Measurements from ENCODE around the gene CES3. TPM values are rescaled to one million over a fixed set of nuclear protein-coding genes. Genes with fewer than 3 reads are reported as not detected.
"Not testable (repeated sequence)": the region's sequence is repeated elsewhere in the genome, so short reads cannot be mapped to it uniquely, and the experiment has no call there.

Gene CES3
- total RNA-seq, 1 experiment from 2014 or later, result 3.7 TPM

- no peaks in the 10 kb centered on the region for H3K79me1 ChIP-seq (ENCODE audit: insufficient read depth, low read depth, low read length, poor library complexity, severe bottlenecking)
- Mint-ChIP-seq H3K27ac (no peak overlapping the region), H3K4me3 (no peak overlapping the region)
Measured at GRCh38 chr16:66944054-66944441, 17.0 kb upstream of the CES3 start.

GRCh38 chr16:66944971-66945370 is 16.1 kb upstream of the CES3 start:
- peaks cover 14% of the 10 kb centered on the region; the same call in 1 of the 2 replicates for H3K27me3 ChIP-seq (ENCODE audit: insufficient read depth, low read length)
- not testable (repeated sequence) for H3K9me3 ChIP-seq (ENCODE audit: control insufficient read depth, low read depth, low read length); H3K9ac ChIP-seq (ENCODE audit: extremely low read depth, insufficient read length, low read length); H3K9me3 Mint-ChIP-seq; H3K79me1 ChIP-seq (ENCODE audit: insufficient read depth, low read depth, low read length, poor library complexity, severe bottlenecking); H4K91ac ChIP-seq (ENCODE audit: insufficient read length, low read depth, low read length); H3K27ac ChIP-seq (ENCODE audit: insufficient read length, low read depth, low read length); H2BK15ac ChIP-seq (ENCODE audit: low read depth, low read length); H3K18ac ChIP-seq (ENCODE audit: insufficient read length, low read depth, low read length); H2BK12ac ChIP-seq (ENCODE audit: insufficient read length, low read depth, low read length); H3K27me3 Mint-ChIP-seq (ENCODE audit: low read depth); H3K4me1 ChIP-seq (ENCODE audit: insufficient read depth, low read length); H2BK120ac ChIP-seq (ENCODE audit: low read depth, low read length, poor library complexity, severe bottlenecking); H3T11ph ChIP-seq (ENCODE audit: low read length); H2BK20ac ChIP-seq (ENCODE audit: low read depth, low read length, poor library complexity, severe bottlenecking); H3K4me2 ChIP-seq (ENCODE audit: insufficient read depth, insufficient read length, low read length); H2BK5ac ChIP-seq (ENCODE audit: insufficient read length, low read length); H3K23ac ChIP-seq (ENCODE audit: insufficient read length, low read depth, low read length); H2AFZ ChIP-seq (ENCODE audit: low read length); H2AK5ac ChIP-seq (ENCODE audit: insufficient read length, low read length); H3K14ac ChIP-seq (ENCODE audit: insufficient read depth, low read length); H3K79me2 ChIP-seq (ENCODE audit: insufficient read depth, low read length); H4K8ac ChIP-seq (replicated peaks; ENCODE audit: insufficient read length, low read depth, low read length); H4K5ac ChIP-seq (ENCODE audit: insufficient read length, low read depth, low read length); H3K23me2 ChIP-seq (ENCODE audit: insufficient read length, low read depth, low read length, poor library complexity, severe bottlenecking); H3K4me1 Mint-ChIP-seq; H4K20me1 ChIP-seq (ENCODE audit: control insufficient read depth, insufficient read depth, insufficient read length); H3K56ac ChIP-seq (ENCODE audit: insufficient read length, low read depth, low read length); H3K4me3 Mint-ChIP-seq; H3K4ac ChIP-seq (ENCODE audit: low read depth, low read length); H3K27ac Mint-ChIP-seq; DNase-seq
- H3K36me3 Mint-ChIP-seq (ENCODE audit: insufficient read depth in 1 of 3, low read depth in 3 of 3), result peaks cover 7 to 29% (median 28%) of the 10 kb centered on the region in 3 experiments; a peak in 6 of 7 replicates
- WGBS (ENCODE audit: extremely low coverage, insufficient read length, low lambda C conversion rate), result no CpG with 5 or more reads among the region's 9 CpGs

More at GRCh38 chr16:66944054-66944441, 17.0 kb upstream of the CES3 start:
- no peak overlapping the region for H3K4ac ChIP-seq (ENCODE audit: low read depth, low read length)
- no peak for DNase-seq
- H3K27ac ChIP-seq (ENCODE audit: insufficient read length, low read depth, low read length), result no peak overlapping the region
- peaks cover 7% of the 10 kb centered on the region; the same call in 1 of the 2 replicates for H3K27me3 ChIP-seq (ENCODE audit: insufficient read depth, low read length)
- H3K4me2 ChIP-seq (ENCODE audit: insufficient read depth, insufficient read length, low read length), result no peak overlapping the region
- H3K4me1 ChIP-seq (ENCODE audit: insufficient read depth, low read length), result no peaks in the 10 kb centered on the region
- H4K5ac ChIP-seq (ENCODE audit: insufficient read length, low read depth, low read length), result no peak overlapping the region
- no peaks in the 10 kb centered on the region for H3K79me2 ChIP-seq (ENCODE audit: insufficient read depth, low read length)
- no peak overlapping the region for H3K23ac ChIP-seq (ENCODE audit: insufficient read length, low read depth, low read length)
- H3K9me3 ChIP-seq (ENCODE audit: control insufficient read depth, low read depth, low read length), result no peaks in the 10 kb centered on the region
- no peak overlapping the region for H2AFZ ChIP-seq (ENCODE audit: low read length)
- no peak overlapping the region for H3K18ac ChIP-seq (ENCODE audit: insufficient read length, low read depth, low read length)
- H2BK20ac ChIP-seq (ENCODE audit: low read depth, low read length, poor library complexity, severe bottlenecking), result no peak overlapping the region
- no peaks in the 10 kb centered on the region for H4K20me1 ChIP-seq (ENCODE audit: control insufficient read depth, insufficient read depth, insufficient read length)
- no peak overlapping the region for H2BK15ac ChIP-seq (ENCODE audit: low read depth, low read length)
- H3K14ac ChIP-seq (ENCODE audit: insufficient read depth, low read length), result no peak overlapping the region
- no peak overlapping the region for H2BK5ac ChIP-seq (ENCODE audit: insufficient read length, low read length)
- no peak overlapping the region for H4K8ac ChIP-seq (replicated peaks; ENCODE audit: insufficient read length, low read depth, low read length)
- Mint-ChIP-seq H3K36me3 (ENCODE audit: insufficient read depth in 1 of 3, low read depth in 3 of 3) (peaks cover 10 to 34% (median 34%) of the 10 kb centered on the region in 3 experiments; a peak in 6 of 7 replicates), H3K4me1 (peaks cover 2 to 4% of the 10 kb centered on the region in 2 experiments; a peak in 2 of 4 replicates), H3K9me3 (no peaks in the 10 kb centered on the region), H3K27me3 (ENCODE audit: low read depth) (peaks cover 1% of the 10 kb centered on the region)
- no CpG with 5 or more reads among the region's 5 CpGs for WGBS (ENCODE audit: extremely low coverage, insufficient read length, low lambda C conversion rate)
- no peak overlapping the region for H2BK120ac ChIP-seq (ENCODE audit: low read depth, low read length, poor library complexity, severe bottlenecking)
- no peak overlapping the region for H3T11ph ChIP-seq (ENCODE audit: low read length)
- no peak overlapping the region for H4K91ac ChIP-seq (ENCODE audit: insufficient read length, low read depth, low read length)
- TF ChIP-seq CTCF (conservative IDR thresholded peaks at IDR 0.05), result no peak
- H3K56ac ChIP-seq (ENCODE audit: insufficient read length, low read depth, low read length), result no peak overlapping the region
- H2BK12ac ChIP-seq (ENCODE audit: insufficient read length, low read depth, low read length), result no peak overlapping the region
- H3K9ac ChIP-seq (ENCODE audit: extremely low read depth, insufficient read length, low read length), result no peak overlapping the region
- no peak overlapping the region for H2AK5ac ChIP-seq (ENCODE audit: insufficient read length, low read length)
- H3K23me2 ChIP-seq (ENCODE audit: insufficient read length, low read depth, low read length, poor library complexity, severe bottlenecking), result no peaks in the 10 kb centered on the region

All from H9 (cell line).